AG08396 (cell line): Measurements from ENCODE around the gene RAPGEF5.

Experiments used
- DNase-seq: peaks from one replicate; pipeline ENCODE4 v3.0.0; 2012; ENCODE audit warnings: low spot score, mixed read lengths

The RAPGEF5 gene

GRCh38 chr7:22356701-22357310 is at the start of gene RAPGEF5:
Gene RAPGEF5, minus strand, starts transcription at chr7:22357154. Its CDS starts 94 bp downstream, at chr7:22357060.
- peak; percentile 36 for DNase-seq

GRCh38 chr7:22406715-22407114 is 49.8 kb upstream of the RAPGEF5 start:
- no peak for DNase-seq

GRCh38 chr7:22404421-22405023 is 47.6 kb upstream of the RAPGEF5 start:
- no peak for DNase-seq

GRCh38 chr7:22403344-22403743 is 46.4 kb upstream of the RAPGEF5 start:
- DNase-seq: no peak

GRCh38 chr7:22402250-22402649 is 45.3 kb upstream of the RAPGEF5 start:
- DNase-seq: no peak

GRCh38 chr7:22400936-22401553 is 44.1 kb upstream of the RAPGEF5 start:
- no peak for DNase-seq

- DNase-seq: no peak
Measured at GRCh38 chr7:22400150-22400814, 43.3 kb upstream of the RAPGEF5 start.

- no peak for DNase-seq
Measured at GRCh38 chr7:22399546-22399945, 42.6 kb upstream of the RAPGEF5 start.

GRCh38 chr7:22399091-22399490 is 42.1 kb upstream of the RAPGEF5 start:
- DNase-seq: no peak

GRCh38 chr7:22397981-22398380 is 41.0 kb upstream of the RAPGEF5 start:
- no peak for DNase-seq

GRCh38 chr7:22395222-22395621 is 38.3 kb upstream of the RAPGEF5 start:
- DNase-seq: no peak

- DNase-seq: no peak
Measured at GRCh38 chr7:22394739-22395138, 37.8 kb upstream of the RAPGEF5 start.

GRCh38 chr7:22393913-22394729 is 37.2 kb upstream of the RAPGEF5 start:
- peak; percentile 27 for DNase-seq

GRCh38 chr7:22390516-22390915 is 33.6 kb upstream of the RAPGEF5 start:
- DNase-seq: no peak

- DNase-seq: no peak
Measured at GRCh38 chr7:22389892-22390291, 32.9 kb upstream of the RAPGEF5 start.

GRCh38 chr7:22387583-22387982 is 30.6 kb upstream of the RAPGEF5 start:
- no peak for DNase-seq

- no peak for DNase-seq
Measured at GRCh38 chr7:22386865-22387264, 29.9 kb upstream of the RAPGEF5 start.

- no peak for DNase-seq
Measured at GRCh38 chr7:22386206-22386858, 29.4 kb upstream of the RAPGEF5 start.

GRCh38 chr7:22385326-22385725 is 28.4 kb upstream of the RAPGEF5 start:
- no peak for DNase-seq

- DNase-seq: no peak
Measured at GRCh38 chr7:22380333-22380732, 23.4 kb upstream of the RAPGEF5 start.

GRCh38 chr7:22378199-22378980 is 21.4 kb upstream of the RAPGEF5 start:
- no peak for DNase-seq
